HG02884 (cell line): ENCODE results near the gene KLHL24.
A peak's percentile ranks its signal among the peaks of the same experiment; 100 is the strongest.
"Not testable (repeated sequence)": the region's sequence is repeated elsewhere in the genome, so short reads cannot be mapped to it uniquely, and the experiment has no call there.

ENCODE experiments used
- ATAC-seq: cut with Tn5 transposase; IDR thresholded peaks from one replicate; pipeline ENCODE4 v1.9.1; 2021; ENCODE audit warnings: mild to moderate bottlenecking, moderate library complexity; ENCODE audit not compliant: unreplicated experiment

The KLHL24 gene

GRCh38 chr3:183635431-183636220, at the start of gene KLHL24:
KLHL24 (plus strand) TSS chr3:183635623; CDS start chr3:183650357, 14,734 bp downstream.
- peak; percentile 80 for ATAC-seq

GRCh38 chr3:183586477-183586876, 48.9 kb upstream of the KLHL24 start:
- ATAC-seq: no peak

GRCh38 chr3:183587336-183587735, 48.1 kb upstream of the KLHL24 start:
- no peak for ATAC-seq

GRCh38 chr3:183590442-183590841, 45.0 kb upstream of the KLHL24 start:
- no peak for ATAC-seq

- peak; percentile 95 for ATAC-seq
These were observed 43.4 kb upstream of the KLHL24 start for GRCh38 chr3:183591881-183592521.

GRCh38 chr3:183592821-183593220, 42.6 kb upstream of the KLHL24 start:
- ATAC-seq: no peak

GRCh38 chr3:183594636-183595035, 40.8 kb upstream of the KLHL24 start:
- no peak for ATAC-seq

GRCh38 chr3:183597959-183598358, 37.5 kb upstream of the KLHL24 start:
- no peak for ATAC-seq

- not testable (repeated sequence) for ATAC-seq
These were observed 24.1 kb upstream of the KLHL24 start for GRCh38 chr3:183611326-183611725.

- no peak for ATAC-seq
These were observed 21.8 kb upstream of the KLHL24 start for GRCh38 chr3:183613366-183614285.

- no peak for ATAC-seq
These were observed 16.9 kb upstream of the KLHL24 start for GRCh38 chr3:183618542-183618941.

- ATAC-seq: no peak
These were observed 16.4 kb upstream of the KLHL24 start for GRCh38 chr3:183619010-183619409.

- ATAC-seq: no peak
These were observed 15.7 kb upstream of the KLHL24 start for GRCh38 chr3:183619624-183620251.

GRCh38 chr3:183620252-183620628, 15.2 kb upstream of the KLHL24 start:
- no peak for ATAC-seq

GRCh38 chr3:183622473-183622872, 12.9 kb upstream of the KLHL24 start:
- not testable (repeated sequence) for ATAC-seq

- no peak for ATAC-seq
These were observed 8.4 kb upstream of the KLHL24 start for GRCh38 chr3:183626877-183627594.

- ATAC-seq: no peak
These were observed 5.7 kb upstream of the KLHL24 start for GRCh38 chr3:183629546-183630301.

- ATAC-seq: no peak
These were observed 3.7 kb upstream of the KLHL24 start for GRCh38 chr3:183631715-183632114.

GRCh38 chr3:183632725-183633124, 2.7 kb upstream of the KLHL24 start:
- not testable (repeated sequence) for ATAC-seq
